HG03565 (cell line): ENCODE measurements around the gene ADRA1B.

Experiments used
- ATAC-seq: cut with Tn5 transposase; IDR thresholded peaks from one replicate; pipeline ENCODE4 v1.9.1; 2021; ENCODE audit warnings: mild to moderate bottlenecking, moderate library complexity; ENCODE audit not compliant: unreplicated experiment

Gene ADRA1B

GRCh38 chr5:159923008-159923407 lies 6.7 kb downstream of the ADRA1B start:
- no peak for ATAC-seq

- no peak for ATAC-seq
Observed at GRCh38 chr5:159928122-159928909, 12.0 kb downstream of the ADRA1B start.

- no peak for ATAC-seq
Observed at GRCh38 chr5:159929176-159929575, 12.9 kb downstream of the ADRA1B start.

GRCh38 chr5:159933531-159934485 lies 17.5 kb downstream of the ADRA1B start:
- ATAC-seq: no peak

GRCh38 chr5:159935946-159936345 lies 19.7 kb downstream of the ADRA1B start:
- ATAC-seq: no peak

- ATAC-seq: no peak
Observed at GRCh38 chr5:159936686-159937329, 20.5 kb downstream of the ADRA1B start.

- ATAC-seq: no peak
Observed at GRCh38 chr5:159937580-159937979, 21.3 kb downstream of the ADRA1B start.

GRCh38 chr5:159943326-159943725 lies 27.0 kb downstream of the ADRA1B start:
- ATAC-seq: no peak

GRCh38 chr5:159944056-159944600 lies 27.8 kb downstream of the ADRA1B start:
- ATAC-seq: no peak

- no peak for ATAC-seq
Observed at GRCh38 chr5:159945359-159945758, 29.1 kb downstream of the ADRA1B start.

- ATAC-seq: no peak
Observed at GRCh38 chr5:159947708-159948358, 31.6 kb downstream of the ADRA1B start.

GRCh38 chr5:159951387-159951786 lies 35.1 kb downstream of the ADRA1B start:
- ATAC-seq: no peak

GRCh38 chr5:159951834-159952233 lies 35.6 kb downstream of the ADRA1B start:
- ATAC-seq: no peak

- no peak for ATAC-seq
Observed at GRCh38 chr5:159953609-159954008, 37.3 kb downstream of the ADRA1B start.

GRCh38 chr5:159955056-159955624 lies 38.9 kb downstream of the ADRA1B start:
- no peak for ATAC-seq

GRCh38 chr5:159956074-159956473 lies 39.8 kb downstream of the ADRA1B start:
- no peak for ATAC-seq

GRCh38 chr5:159961176-159962160 lies 45.2 kb downstream of the ADRA1B start:
- no peak for ATAC-seq

GRCh38 chr5:159962214-159962613 lies 45.9 kb downstream of the ADRA1B start:
- no peak for ATAC-seq

GRCh38 chr5:159963935-159964334 lies 47.7 kb downstream of the ADRA1B start:
- ATAC-seq: no peak
